GM23338 (cell line): Measurements from ENCODE around the gene RSAD1.
"Not testable (repeated sequence)": the region's sequence is repeated elsewhere in the genome, so short reads cannot be mapped to it uniquely, and the experiment has no call there.

ENCODE experiments used
- CREB1 ChIP-seq: fragments of 250-450 bp; sonication (Bioruptor Pico); IDR thresholded peaks from 2 replicates; pipeline ENCODE4 v1.5.0; 2020; ENCODE audit warnings: low read depth, mild to moderate bottlenecking, moderate library complexity
- CTCF ChIP-seq, 2 experiments: fragments of 200-600 bp in 1 of 2; sonication (generic) in 1 of 2; conservative IDR thresholded peaks; 2 replicates each; pipeline versions ENCODE4 v1.5.1 to v1.6.1; 2016 to 2017; ENCODE audit warnings: antibody characterized with exemption in 2 of 2, low read depth in 2 of 2, mild to moderate bottlenecking in 2 of 2, moderate library complexity in 1 of 2
- ETS1 ChIP-seq: IDR thresholded peaks from 2 replicates; pipeline ENCODE4 v1.6.1; 2016; ENCODE audit warnings: antibody characterized with exemption
- EZH2 ChIP-seq: fragments of 200-600 bp; sonication (generic); IDR thresholded peaks from one replicate; pipeline ENCODE4 v1.8.0; 2017; ENCODE audit warnings: antibody characterized with exemption, mild to moderate bottlenecking, low read depth; ENCODE audit not compliant: unreplicated experiment
- EZH2phosphoT487 ChIP-seq: fragments of 200-600 bp; sonication (generic); IDR thresholded peaks from one replicate; pipeline ENCODE4 v1.8.1; 2018; ENCODE audit warnings: antibody characterized with exemption; ENCODE audit not compliant: unreplicated experiment
- JUNB ChIP-seq: IDR thresholded peaks from one replicate; pipeline ENCODE4 v1.6.1; 2016; ENCODE audit warnings: antibody characterized with exemption; ENCODE audit not compliant: unreplicated experiment
- NANOG ChIP-seq: IDR thresholded peaks from 2 replicates; pipeline ENCODE4 v1.6.1; 2016; ENCODE audit warnings: antibody characterized with exemption, borderline replicate concordance
- POLR2AphosphoS5 ChIP-seq: IDR thresholded peaks from 2 replicates; pipeline ENCODE4 v1.6.1; 2016; ENCODE audit warnings: antibody characterized with exemption, low read depth
- REST ChIP-seq: IDR thresholded peaks from one replicate; pipeline ENCODE4 v1.6.1; 2018; ENCODE audit warnings: antibody characterized with exemption; ENCODE audit not compliant: unreplicated experiment
- STAT1 ChIP-seq: IDR thresholded peaks from one replicate; pipeline ENCODE4 v1.6.1; 2016; ENCODE audit warnings: antibody characterized with exemption; ENCODE audit not compliant: unreplicated experiment
- ZNF114 ChIP-seq: fragments of 250-450 bp; sonication (Bioruptor Pico); IDR thresholded peaks from 2 replicates; pipeline ENCODE4 v1.5.0; 2020; ENCODE audit warnings: mild to moderate bottlenecking, moderate library complexity
- ZNF331 ChIP-seq: fragments of 250-450 bp; sonication (Bioruptor Pico); IDR thresholded peaks from 2 replicates; pipeline ENCODE4 v1.5.0; 2020; ENCODE audit warnings: low read depth, mild to moderate bottlenecking, moderate library complexity
- ZNF462 ChIP-seq: fragments of 250-450 bp; sonication (Bioruptor Pico); IDR thresholded peaks from 2 replicates; pipeline ENCODE4 v1.5.0; 2020; ENCODE audit warnings: mild to moderate bottlenecking, moderate library complexity

- peak; percentile 28 to 31 for TF ChIP-seq CTCF (conservative IDR thresholded peaks at IDR 0.05; ENCODE audit: low read depth in 2 of 2)
- not testable (repeated sequence) for TF ChIP-seq EZH2; EZH2phosphoT487; ZNF114; POLR2AphosphoS5; REST; ETS1; CREB1; ZNF331 (CRISPR knock-in tag); STAT1; ZNF462 (CRISPR knock-in tag); JUNB; NANOG
These were observed 5.9 kb upstream of the RSAD1 start for GRCh38 chr17:50472761-50473161.
